Hepatocyte (in vitro differentiated cells): Measurements from ENCODE around the gene NAT16. TPM values are rescaled to one million over a fixed set of nuclear protein-coding genes. Genes with fewer than 3 reads are reported as not detected.

Experiments used
- DNase-seq: peaks from one replicate; pipeline ENCODE4 v3.0.0-alpha.2; 2016; ENCODE audit warnings: low spot score
- H2AFZ ChIP-seq: fragments of 200-600 bp; sonication (generic); 2 replicates; pipeline ENCODE4 v1.6.0; 2016; ENCODE audit warnings: antibody characterized with exemption, mild to moderate bottlenecking
- H3K27ac ChIP-seq: fragments of 200-600 bp; sonication (generic); 2 replicates; pipeline ENCODE4 v1.5.1; 2016; ENCODE audit warnings: mild to moderate bottlenecking
- H3K27me3 ChIP-seq: fragments of 200-600 bp; sonication (generic); 2 replicates; pipeline ENCODE4 v1.6.1; 2016
- H3K36me3 ChIP-seq: fragments of 200-600 bp; sonication (generic); replicated peaks from 2 replicates; pipeline ENCODE4 v1.5.1; 2016; ENCODE audit warnings: low read depth; ENCODE audit not compliant: insufficient read depth
- H3K4me1 ChIP-seq: fragments of 200-600 bp; sonication (generic); 2 replicates; pipeline ENCODE4 v1.5.1; 2016; ENCODE audit warnings: mild to moderate bottlenecking, moderate library complexity; ENCODE audit not compliant: insufficient read depth
- H3K4me2 ChIP-seq: fragments of 200-600 bp; sonication (generic); 2 replicates; pipeline ENCODE4 v1.6.0; 2016
- H3K4me3 ChIP-seq: fragments of 200-600 bp; sonication (generic); 2 replicates; pipeline ENCODE4 v1.5.1; 2016; ENCODE audit warnings: mild to moderate bottlenecking
- H3K79me2 ChIP-seq: fragments of 200-600 bp; sonication (generic); 2 replicates; pipeline ENCODE4 v1.6.0; 2017; ENCODE audit warnings: mild to moderate bottlenecking
- H3K9me2 ChIP-seq: fragments of 200-600 bp; sonication (generic); replicated peaks from 2 replicates; pipeline ENCODE4 v1.6.0; 2017; ENCODE audit warnings: mild to moderate bottlenecking; ENCODE audit not compliant: insufficient read depth
- H3K9me3 ChIP-seq: fragments of 200-600 bp; sonication (generic); 2 replicates; pipeline ENCODE4 v1.5.1; 2016; ENCODE audit warnings: low read depth, mild to moderate bottlenecking
- H4K20me1 ChIP-seq: fragments of 200-600 bp; sonication (generic); 2 replicates; pipeline ENCODE4 v1.6.0; 2016; ENCODE audit warnings: mild to moderate bottlenecking; ENCODE audit not compliant: insufficient read depth, poor library complexity, severe bottlenecking
- CTCF ChIP-seq: fragments of 200-600 bp; sonication (generic); IDR thresholded peaks from 2 replicates; pipeline ENCODE4 v1.5.1; 2016; ENCODE audit warnings: antibody characterized with exemption, mild to moderate bottlenecking; ENCODE audit not compliant: poor library complexity
- EZH2 ChIP-seq: fragments of 200-600 bp; sonication (generic); IDR thresholded peaks from 2 replicates; pipeline ENCODE4 v1.6.1; 2016; ENCODE audit warnings: antibody characterized with exemption, mild to moderate bottlenecking, borderline replicate concordance
- EZH2phosphoT487 ChIP-seq: fragments of 200-600 bp; sonication (generic); IDR thresholded peaks from one replicate; pipeline ENCODE4 v1.6.1; 2018; ENCODE audit warnings: antibody characterized with exemption, mild to moderate bottlenecking, low read depth, moderate library complexity; ENCODE audit not compliant: unreplicated experiment, severe bottlenecking
- WGBS: methylation state at CpG from one replicate; pipeline ENCODE4 v1.1.6; 2016; ENCODE audit warnings: low lambda C conversion rate; ENCODE audit errors: missing lambda C conversion rate; 5-methylcytosine and 5-hydroxymethylcytosine counted together
- polyA plus RNA-seq: library from polyadenylated mRNA; unstranded; fragments of >200 nt; fragmentation: Nextera tagmentation; extraction: Ambion mirVana; gene quantifications from 2 replicates; pipeline ENCODE4 v1.2.1, GENCODE V29; 2016
- total RNA-seq: library from RNA; depleted of rRNA; stranded (reverse); fragments of >200 nt; gene quantifications from 2 replicates; pipeline ENCODE4 v1.2.3, GENCODE V29; 2014

Gene NAT16
- not detected in 2 replicates for total RNA-seq
- polyA plus RNA-seq: not detected in 2 replicates

- Histone ChIP-seq H2AFZ (peak within 1 kb of the TSS; percentile 31), H4K20me1 (no peaks in the 10 kb centered on the region), H3K4me3 (no peak within 1 kb of the TSS), H3K4me1 (peaks cover 5% of the 10 kb centered on the region), H3K9me3 (no peaks in the 10 kb centered on the region), H3K4me2 (peak within 1 kb of the TSS; percentile 72), H3K79me2 (no peaks in the 10 kb centered on the region), H3K27ac (no peak within 1 kb of the TSS), H3K36me3 (no peaks in the 10 kb centered on the region), H3K9me2 (no peaks in the 10 kb centered on the region), H3K27me3 (peaks cover 67% of the 10 kb centered on the region)
- WGBS: 8% methylated on average over 47 of the region's 56 CpGs
- DNase-seq: no peak
- peak; percentile 99 for TF ChIP-seq EZH2
- TF ChIP-seq CTCF: no peak
These were observed at the start of gene NAT16 for GRCh38 chr7:101180130-101180755. Gene NAT16 (minus strand): TSS chr7:101180293. CDS start chr7:101174807, 5,486 bp downstream.

- 90% methylated on average over 9 of the region's 9 CpGs for WGBS
- H3K79me2 ChIP-seq: peaks cover 1% of the 10 kb centered on the region
These were observed 46.6 kb upstream of the NAT16 start for GRCh38 chr7:101226721-101227120.

GRCh38 chr7:101225650-101226049 is 45.6 kb upstream of the NAT16 start:
- WGBS: 97% methylated on average over 6 of the region's 6 CpGs
- H3K36me3 ChIP-seq: no peaks in the 10 kb centered on the region

More at GRCh38 chr7:101226721-101227120, 46.6 kb upstream of the NAT16 start:
- Histone ChIP-seq H2AFZ (no peak overlapping the region), H3K9me3 (no peaks in the 10 kb centered on the region), H3K9me2 (no peaks in the 10 kb centered on the region), H3K27me3 (no peaks in the 10 kb centered on the region), H3K4me3 (no peak overlapping the region), H3K36me3 (no peaks in the 10 kb centered on the region), H3K4me2 (no peak overlapping the region), H3K4me1 (peaks cover 4% of the 10 kb centered on the region), H4K20me1 (no peaks in the 10 kb centered on the region), H3K27ac (peak overlapping the region; percentile 21)
- no peak for DNase-seq
- TF ChIP-seq EZH2 (no peak), CTCF (no peak), EZH2phosphoT487 (no peak)

More at GRCh38 chr7:101225650-101226049, 45.6 kb upstream of the NAT16 start:
- no peaks in the 10 kb centered on the region for H4K20me1 ChIP-seq
- no peak for DNase-seq
- H3K27me3 ChIP-seq: no peaks in the 10 kb centered on the region
- H2AFZ ChIP-seq: no peak overlapping the region
- H3K4me2 ChIP-seq: no peak overlapping the region
- H3K79me2 ChIP-seq: peaks cover 12% of the 10 kb centered on the region
- H3K27ac ChIP-seq: no peak overlapping the region
- H3K9me2 ChIP-seq: no peaks in the 10 kb centered on the region
- H3K9me3 ChIP-seq: no peaks in the 10 kb centered on the region
- H3K4me3 ChIP-seq: no peak overlapping the region
- TF ChIP-seq CTCF: no peak
- TF ChIP-seq EZH2: no peak
- TF ChIP-seq EZH2phosphoT487: no peak
- H3K4me1 ChIP-seq: no peaks in the 10 kb centered on the region
